Activated CD4-positive, alpha-beta T cell treated with anti-CD3 and anti-CD28 coated beads, Interleukin-2, amount 50 U/mL, for 48 hours (primary cell): ENCODE results near the gene CSNK1G1.

Source experiments
- DNase-seq, 2 experiments: peaks; one replicate each; pipeline ENCODE4 v3.0.0-alpha.2; 2020

Gene CSNK1G1

GRCh38 chr15:64151727-64152506 lies 204.1 kb downstream of the CSNK1G1 start, which contains the start of gene SNX22:
SNX22 (plus strand) TSS chr15:64151731; CDS start chr15:64151776, 45 bp downstream.
- peak in 1 of 2 experiments; percentile 23 for DNase-seq

- DNase-seq: no peak
Observed at GRCh38 chr15:64149893-64150578, 205.9 kb downstream of the CSNK1G1 start.

- peak; percentile 28 to 34 for DNase-seq
Observed at GRCh38 chr15:64149424-64149823, 206.5 kb downstream of the CSNK1G1 start.

GRCh38 chr15:64148581-64148980 lies 207.4 kb downstream of the CSNK1G1 start:
- DNase-seq: no peak

GRCh38 chr15:64148168-64148567 lies 207.8 kb downstream of the CSNK1G1 start:
- DNase-seq: no peak

- DNase-seq: no peak
Observed at GRCh38 chr15:64146885-64147681, 208.9 kb downstream of the CSNK1G1 start.

- DNase-seq: no peak
Observed at GRCh38 chr15:64146520-64146884, 209.5 kb downstream of the CSNK1G1 start.

- DNase-seq: no peak
Observed at GRCh38 chr15:64146041-64146440, 209.9 kb downstream of the CSNK1G1 start.

- DNase-seq: no peak
Observed at GRCh38 chr15:64144565-64145281, 211.2 kb downstream of the CSNK1G1 start.

GRCh38 chr15:64144192-64144564 lies 211.8 kb downstream of the CSNK1G1 start:
- no peak for DNase-seq

GRCh38 chr15:64143276-64143675 lies 212.7 kb downstream of the CSNK1G1 start:
- DNase-seq: no peak

- DNase-seq: no peak
Observed at GRCh38 chr15:64141798-64142512, 214.0 kb downstream of the CSNK1G1 start.

GRCh38 chr15:64138331-64138941 lies 217.5 kb downstream of the CSNK1G1 start:
- DNase-seq: no peak

- DNase-seq: no peak
Observed at GRCh38 chr15:64137226-64137833, 218.6 kb downstream of the CSNK1G1 start.

- no peak for DNase-seq
Observed at GRCh38 chr15:64136347-64136746, 219.6 kb downstream of the CSNK1G1 start.

- DNase-seq: no peak
Observed at GRCh38 chr15:64134345-64134829, 221.6 kb downstream of the CSNK1G1 start.

GRCh38 chr15:64133623-64134344 lies 222.2 kb downstream of the CSNK1G1 start:
- no peak for DNase-seq

- DNase-seq: no peak
Observed at GRCh38 chr15:64132217-64132616, 223.8 kb downstream of the CSNK1G1 start.

GRCh38 chr15:64131547-64131946 lies 224.4 kb downstream of the CSNK1G1 start:
- DNase-seq: no peak

- DNase-seq: no peak
Observed at GRCh38 chr15:64130159-64130558, 225.8 kb downstream of the CSNK1G1 start.
